Mesenchymal stem cell (in vitro differentiated cells and primary cell): ENCODE results near the gene GABRG3.

Experiments
- DNase-seq: peaks from one replicate; pipeline ENCODE4 v3.0.0-alpha.2; 2013
- H2AFZ ChIP-seq: one replicate; pipeline ENCODE4 v1.6.1; 2013; ENCODE audit warnings: low read depth, mild to moderate bottlenecking, control low read depth, inconsistent platforms, low read length, moderate library complexity
- H2AK5ac ChIP-seq: 2 replicates; pipeline ENCODE4 v1.6.1; 2013; ENCODE audit warnings: low read length, moderate library complexity, mild to moderate bottlenecking, inconsistent platforms; ENCODE audit not compliant: severe bottlenecking
- H2BK120ac ChIP-seq: one replicate; pipeline ENCODE4 v1.6.1; 2013; ENCODE audit warnings: low read depth, mild to moderate bottlenecking, inconsistent platforms, low read length, moderate library complexity
- H2BK12ac ChIP-seq, 2 experiments: one replicate each; pipeline ENCODE4 v1.6.1; 2013; ENCODE audit warnings: inconsistent platforms in 2 of 2, low read length in 2 of 2, mild to moderate bottlenecking in 2 of 2, moderate library complexity in 2 of 2, control low read depth in 1 of 2
- H2BK15ac ChIP-seq: one replicate; pipeline ENCODE4 v1.6.1; 2013; ENCODE audit warnings: mild to moderate bottlenecking, low read depth, inconsistent platforms; ENCODE audit not compliant: poor library complexity, severe bottlenecking
- H2BK5ac ChIP-seq: 2 replicates; pipeline ENCODE4 v1.6.1; 2013; ENCODE audit warnings: low read depth, mild to moderate bottlenecking, low read length, control low read depth, inconsistent platforms; ENCODE audit not compliant: poor library complexity, severe bottlenecking
- H3K14ac ChIP-seq, 2 experiments: one replicate each; pipeline ENCODE4 v1.6.1; 2013; ENCODE audit warnings: inconsistent platforms in 2 of 2, low read length in 2 of 2, control low read depth in 1 of 2, mild to moderate bottlenecking in 1 of 2, moderate library complexity in 1 of 2
- H3K18ac ChIP-seq, 2 experiments: one replicate each; pipeline ENCODE4 v1.6.1; 2013; ENCODE audit warnings: inconsistent platforms in 2 of 2, low read length in 2 of 2, control low read depth in 1 of 2, low read depth in 1 of 2, mild to moderate bottlenecking in 1 of 2
- H3K23ac ChIP-seq, 2 experiments: one replicate each; pipeline ENCODE4 v1.6.1; 2013; ENCODE audit warnings: inconsistent platforms in 2 of 2, low read length in 2 of 2, mild to moderate bottlenecking in 2 of 2, moderate library complexity in 2 of 2, control low read depth in 1 of 2
- H3K27ac ChIP-seq: 2 replicates; pipeline ENCODE4 v1.5.1; 2013; ENCODE audit warnings: mild to moderate bottlenecking, moderate library complexity, low read length, control low read depth, inconsistent platforms; ENCODE audit not compliant: poor library complexity, severe bottlenecking
- H3K27me3 ChIP-seq, 2 experiments: 2 replicates each; pipeline versions ENCODE4 v1.6.1 to v1.7.0; 2013; ENCODE audit warnings: low read length in 2 of 2, mild to moderate bottlenecking in 2 of 2, moderate library complexity in 2 of 2, control low read depth in 1 of 2, inconsistent platforms in 1 of 2; ENCODE audit not compliant: control insufficient read depth in 1 of 2, insufficient read depth in 1 of 2
- H3K36me3 ChIP-seq, 2 experiments: 2 replicates each; pipeline versions ENCODE4 v1.6.1 to v1.7.0; 2013; ENCODE audit warnings: low read length in 2 of 2, control low read depth in 1 of 2, inconsistent platforms in 1 of 2, low read depth in 1 of 2, mild to moderate bottlenecking in 1 of 2; ENCODE audit not compliant: insufficient read depth in 2 of 2, control insufficient read depth in 1 of 2
- H3K4ac ChIP-seq, 2 experiments: one replicate each; pipeline ENCODE4 v1.6.1; 2013; ENCODE audit warnings: inconsistent platforms in 2 of 2, low read length in 2 of 2, mild to moderate bottlenecking in 2 of 2, moderate library complexity in 2 of 2, control low read depth in 1 of 2, low read depth in 1 of 2
- H3K4me1 ChIP-seq: 2 replicates; pipeline ENCODE4 v1.6.1; 2013; ENCODE audit warnings: low read depth, low read length, control low read depth; ENCODE audit not compliant: control insufficient read depth, insufficient read depth
- H3K4me2 ChIP-seq: 2 replicates; pipeline ENCODE4 v1.6.1; 2013; ENCODE audit warnings: low read length, mild to moderate bottlenecking, inconsistent platforms; ENCODE audit not compliant: poor library complexity, severe bottlenecking
- H3K4me3 ChIP-seq, 2 experiments: 2 replicates each; pipeline versions ENCODE4 v1.5.1 to v1.7.0; 2013; ENCODE audit warnings: low read length in 2 of 2, mild to moderate bottlenecking in 2 of 2, control low read depth in 1 of 2, low read depth in 1 of 2; ENCODE audit not compliant: insufficient read depth in 1 of 2
- H3K79me1 ChIP-seq: replicated peaks from 2 replicates; pipeline ENCODE4 v1.6.1; 2013; ENCODE audit warnings: mild to moderate bottlenecking, control low read depth, low read length, inconsistent platforms; ENCODE audit not compliant: poor library complexity, severe bottlenecking
- H3K9ac ChIP-seq: 2 replicates; pipeline ENCODE4 v1.7.0; 2013; ENCODE audit warnings: mild to moderate bottlenecking, low read length, moderate library complexity
- H3K9me3 ChIP-seq: 2 replicates; pipeline ENCODE4 v1.7.0; 2013; ENCODE audit warnings: mild to moderate bottlenecking, low read length; ENCODE audit not compliant: control insufficient read depth
- H4K8ac ChIP-seq: one replicate; pipeline ENCODE4 v1.6.1; 2013; ENCODE audit warnings: inconsistent platforms, mild to moderate bottlenecking, low read length, moderate library complexity
- H4K91ac ChIP-seq: one replicate; pipeline ENCODE4 v1.6.1; 2013; ENCODE audit warnings: mild to moderate bottlenecking, low read length, inconsistent platforms
- WGBS: methylation state at CpG from one replicate; pipeline ENCODE4 v1.1.7; 2013; ENCODE audit warnings: mixed read lengths; 5-methylcytosine and 5-hydroxymethylcytosine counted together

Gene GABRG3

DNA sequence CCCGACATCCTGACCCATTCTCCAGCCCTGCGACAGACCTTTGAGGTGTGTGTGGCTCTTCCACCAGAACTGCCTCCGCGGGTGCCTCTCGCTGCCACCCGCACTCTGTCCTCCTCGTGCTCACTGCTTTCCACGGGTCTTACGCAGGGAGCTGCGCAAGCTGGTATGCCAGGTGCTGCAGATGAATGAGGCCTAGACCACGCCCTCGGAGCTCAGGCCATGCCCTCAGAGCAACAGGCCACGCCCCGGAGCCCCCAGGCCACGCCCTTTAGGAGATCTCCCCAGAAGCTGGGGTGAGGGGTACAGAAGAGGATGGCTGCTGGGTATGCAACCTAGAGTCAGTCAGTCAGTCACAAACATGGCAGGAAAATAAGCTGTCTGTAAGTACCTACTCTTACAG, 300.3 kb downstream of the GABRG3 start:
- no peak overlapping the region for H2BK120ac ChIP-seq
- no peak overlapping the region for H3K18ac ChIP-seq
- H3K36me3 ChIP-seq: no peaks in the 10 kb centered on the region
- H3K27me3 ChIP-seq: no peaks in the 10 kb centered on the region
- H3K4ac ChIP-seq: no peak overlapping the region
- no peak overlapping the region for H3K9ac ChIP-seq
- H3K4me2 ChIP-seq: no peak overlapping the region
- H2BK5ac ChIP-seq: no peak overlapping the region
- H2BK12ac ChIP-seq: no peak overlapping the region
- no peak overlapping the region for H2AFZ ChIP-seq
- H3K27ac ChIP-seq: no peak overlapping the region
- WGBS: 67% methylated on average over 15 of the region's 15 CpGs
- no peaks in the 10 kb centered on the region for H3K9me3 ChIP-seq
- no peak for DNase-seq
- no peaks in the 10 kb centered on the region for H3K79me1 ChIP-seq
- no peak overlapping the region for H4K91ac ChIP-seq
- no peak overlapping the region for H3K14ac ChIP-seq
- no peaks in the 10 kb centered on the region for H3K4me1 ChIP-seq
- no peak overlapping the region for H4K8ac ChIP-seq
- H2AK5ac ChIP-seq: no peak overlapping the region
- H2BK15ac ChIP-seq: no peak overlapping the region
- H3K4me3 ChIP-seq: no peak overlapping the region
- no peak overlapping the region for H3K23ac ChIP-seq

DNA sequence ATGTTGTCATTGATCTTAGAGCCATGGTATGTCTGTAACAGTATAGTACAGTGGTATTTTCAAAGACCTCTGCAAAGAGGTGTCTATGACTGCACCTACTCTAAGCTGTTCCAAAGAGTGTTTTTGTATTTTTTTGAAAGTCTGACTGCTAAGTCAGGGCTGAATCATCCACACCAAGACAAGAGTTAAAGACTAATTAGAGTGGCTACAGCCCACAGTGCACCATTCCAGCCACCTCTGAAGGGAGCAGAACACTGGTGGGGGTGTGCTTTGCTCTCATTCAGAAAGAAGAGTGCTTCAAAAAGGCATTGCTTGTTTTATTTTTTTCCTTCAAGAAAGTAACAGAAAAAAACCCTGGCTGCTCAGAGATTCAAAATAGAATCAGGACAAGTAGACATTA, 301.4 kb downstream of the GABRG3 start:
- Histone ChIP-seq H3K36me3 (no peaks in the 10 kb centered on the region), H2AK5ac (no peak overlapping the region), H3K27ac (no peak overlapping the region), H3K23ac (no peak overlapping the region), H3K79me1 (no peaks in the 10 kb centered on the region), H3K4me2 (no peak overlapping the region), H3K18ac (no peak overlapping the region), H3K4ac (no peak overlapping the region), H3K27me3 (no peaks in the 10 kb centered on the region), H3K4me1 (no peaks in the 10 kb centered on the region), H3K14ac (no peak overlapping the region), H4K8ac (no peak overlapping the region), H2BK120ac (no peak overlapping the region), H3K9me3 (no peaks in the 10 kb centered on the region), H3K4me3 (no peak overlapping the region), H3K9ac (no peak overlapping the region), H2BK5ac (no peak overlapping the region), H2BK12ac (no peak overlapping the region), H4K91ac (no peak overlapping the region), H2BK15ac (no peak overlapping the region), H2AFZ (no peak overlapping the region)
- no peak for DNase-seq

DNA sequence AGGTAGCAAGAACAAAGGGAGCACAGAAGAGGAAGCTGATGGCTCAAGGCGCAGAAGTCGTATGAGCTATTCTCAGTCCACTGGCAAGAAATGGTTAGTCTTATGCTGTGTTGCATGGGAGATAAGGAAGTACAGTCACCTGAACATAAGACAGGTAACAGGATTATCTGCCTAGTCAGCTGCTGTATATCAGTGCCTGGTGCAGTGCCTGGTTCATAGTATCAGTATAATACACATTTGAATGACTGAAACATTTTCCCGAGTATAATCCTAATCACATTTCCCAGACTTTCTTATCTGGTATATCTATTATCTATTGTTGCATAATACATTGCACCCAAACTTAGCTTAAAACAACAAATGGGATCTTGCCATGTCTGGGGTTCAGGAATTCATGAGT, 302.5 kb downstream of the GABRG3 start:
- no peak overlapping the region for H2AFZ ChIP-seq
- H3K4me2 ChIP-seq: no peak overlapping the region
- H3K79me1 ChIP-seq: no peaks in the 10 kb centered on the region
- H2BK5ac ChIP-seq: no peak overlapping the region
- H3K9ac ChIP-seq: no peak overlapping the region
- H3K27ac ChIP-seq: no peak overlapping the region
- H3K14ac ChIP-seq: no peak overlapping the region
- H3K36me3 ChIP-seq: no peaks in the 10 kb centered on the region
- no peaks in the 10 kb centered on the region for H3K4me1 ChIP-seq
- no peak overlapping the region for H2BK120ac ChIP-seq
- H4K91ac ChIP-seq: no peak overlapping the region
- DNase-seq: no peak
- no peak overlapping the region for H2BK12ac ChIP-seq
- H2BK15ac ChIP-seq: no peak overlapping the region
- no peak overlapping the region for H2AK5ac ChIP-seq
- no peak overlapping the region for H3K23ac ChIP-seq
- no peaks in the 10 kb centered on the region for H3K9me3 ChIP-seq
- no peak overlapping the region for H3K4ac ChIP-seq
- H3K18ac ChIP-seq: no peak overlapping the region
- no peak overlapping the region for H4K8ac ChIP-seq
- WGBS: 92% methylated on average over 2 of the region's 3 CpGs
- H3K27me3 ChIP-seq: no peaks in the 10 kb centered on the region
- H3K4me3 ChIP-seq: no peak overlapping the region

GRCh38 chr15:27278761-27279160, 307.8 kb downstream of the GABRG3 start:
- WGBS: 43% methylated on average over 3 of the region's 3 CpGs
- no peaks in the 10 kb centered on the region for H3K36me3 ChIP-seq
- no peaks in the 10 kb centered on the region for H3K79me1 ChIP-seq
- H3K4ac ChIP-seq: no peak overlapping the region
- H2AFZ ChIP-seq: no peak overlapping the region
- H2AK5ac ChIP-seq: no peak overlapping the region
- no peak overlapping the region for H3K4me2 ChIP-seq
- H3K4me1 ChIP-seq: no peaks in the 10 kb centered on the region
- H2BK120ac ChIP-seq: no peak overlapping the region
- no peaks in the 10 kb centered on the region for H3K9me3 ChIP-seq
- no peak overlapping the region for H4K8ac ChIP-seq
- DNase-seq: no peak
- no peak overlapping the region for H2BK12ac ChIP-seq
- H3K4me3 ChIP-seq: no peak overlapping the region
- no peak overlapping the region for H3K9ac ChIP-seq
- no peak overlapping the region for H3K23ac ChIP-seq
- H2BK15ac ChIP-seq: no peak overlapping the region
- no peaks in the 10 kb centered on the region for H3K27me3 ChIP-seq
- H3K27ac ChIP-seq: no peak overlapping the region
- no peak overlapping the region for H3K14ac ChIP-seq
- H2BK5ac ChIP-seq: no peak overlapping the region
- H4K91ac ChIP-seq: no peak overlapping the region
- no peak overlapping the region for H3K18ac ChIP-seq
